ENCODE measurements around the gene CCL4L2. TPM values are rescaled to one million over a fixed set of nuclear protein-coding genes. Genes with fewer than 3 reads are reported as not detected.
"Not testable (repeated sequence)": the region's sequence is repeated elsewhere in the genome, so short reads cannot be mapped to it uniquely, and the experiment has no call there.

The CCL4L2 gene
- 100 to 1,000 TPM in 1 of 2 experiments, 10 to 100 TPM in 1; 95.1 to 102 TPM for total RNA-seq

- intact Hi-C loops (cut with micrococcal nuclease); H3K9me3 Mint-ChIP-seq; POLR2A ChIA-PET; DNase-seq; H3K36me3 Mint-ChIP-seq (ENCODE audit: low read depth): not testable (repeated sequence)
- peak; percentile 51 for ATAC-seq
- peak within 1 kb of the TSS; percentile 75 for H3K4me3 Mint-ChIP-seq
- H3K4me1 Mint-ChIP-seq (ENCODE audit: low read depth): peaks cover 31% of the 10 kb centered on the region
- H3K27ac Mint-ChIP-seq: peak within 1 kb of the TSS; percentile 86
- peaks cover 11% of the 10 kb centered on the region for H3K27me3 Mint-ChIP-seq
- CTCF ChIA-PET: interaction anchor here (1.2 kb wide), 1 partner anchor 13 kb away, joined by 4 read pairs; no protein-coding TSS in a partner anchor
Measured at GRCh38 chr17:36210439-36211211, at the start of gene CCL4L2. TSS of gene CCL4L2 (plus strand) at chr17:36211063.

GRCh38 chr17:36168836-36169235 is 42.0 kb upstream of the CCL4L2 start:
- H3K27me3 Mint-ChIP-seq; POLR2A ChIA-PET; DNase-seq; CTCF ChIA-PET; H3K4me3 Mint-ChIP-seq; ATAC-seq; H3K9me3 Mint-ChIP-seq; intact Hi-C loops (cut with micrococcal nuclease); H3K36me3 Mint-ChIP-seq (ENCODE audit: low read depth); H3K4me1 Mint-ChIP-seq (ENCODE audit: low read depth); H3K27ac Mint-ChIP-seq: not testable (repeated sequence)

GRCh38 chr17:36176536-36176935 is 34.3 kb upstream of the CCL4L2 start, which contains the start of gene TBC1D3B:
TSS of gene TBC1D3B (minus strand) at chr17:36176636. CDS start at chr17:36175050, 1,586 bp downstream.
- POLR2A ChIA-PET; H3K9me3 Mint-ChIP-seq; H3K36me3 Mint-ChIP-seq (ENCODE audit: low read depth); CTCF ChIA-PET; H3K27ac Mint-ChIP-seq; ATAC-seq; H3K4me3 Mint-ChIP-seq; H3K4me1 Mint-ChIP-seq (ENCODE audit: low read depth); H3K27me3 Mint-ChIP-seq; DNase-seq; intact Hi-C loops (cut with micrococcal nuclease): not testable (repeated sequence)

GRCh38 chr17:36181446-36182175 is 29.3 kb upstream of the CCL4L2 start:
- POLR2A ChIA-PET; H3K4me1 Mint-ChIP-seq (ENCODE audit: low read depth); intact Hi-C loops (cut with micrococcal nuclease); ATAC-seq; H3K9me3 Mint-ChIP-seq; H3K27ac Mint-ChIP-seq; H3K36me3 Mint-ChIP-seq (ENCODE audit: low read depth); DNase-seq; CTCF ChIA-PET; H3K4me3 Mint-ChIP-seq: not testable (repeated sequence)
- peaks cover 17% of the 10 kb centered on the region for H3K27me3 Mint-ChIP-seq

GRCh38 chr17:36182176-36183000 is 28.5 kb upstream of the CCL4L2 start:
- intact Hi-C loops (cut with micrococcal nuclease): no loop called here
- Mint-ChIP-seq H3K4me3 (peak overlapping the region; percentile 28), H3K36me3 (ENCODE audit: low read depth) (no peaks in the 10 kb centered on the region), H3K27ac (no peak overlapping the region), H3K27me3 (peaks cover 17% of the 10 kb centered on the region), H3K4me1 (ENCODE audit: low read depth) (peaks cover 6% of the 10 kb centered on the region), H3K9me3 (no peaks in the 10 kb centered on the region)
- DNase-seq: no peak
- CTCF ChIA-PET: no interaction called here
- no peak for ATAC-seq
- POLR2A ChIA-PET: interaction anchor here (0.5 kb wide), 1 partner anchor 304 kb away, joined by 4 read pairs; the partner anchor contains the start of gene ZNHIT3
- TF ChIP-seq CTCF (IDR thresholded peaks at IDR 0.05): no peak

- POLR2A ChIA-PET: interaction anchor here (0.5 to 1.2 kb wide), 2 partner anchors 12 to 303 kb away, joined by 3 to 4 read pairs; partner anchors contain the start of gene ZNHIT3
- CTCF ChIA-PET: no interaction called here
- intact Hi-C loops (cut with micrococcal nuclease): no loop called here
Measured at GRCh38 chr17:36183001-36183971, 27.6 kb upstream of the CCL4L2 start.

More at GRCh38 chr17:36183001-36183971, 27.6 kb upstream of the CCL4L2 start:
- no peak for DNase-seq
- Mint-ChIP-seq H3K4me3 (peak overlapping the region; percentile 67), H3K27ac (peak overlapping the region; percentile 84), H3K36me3 (ENCODE audit: low read depth) (no peaks in the 10 kb centered on the region), H3K27me3 (peaks cover 19% of the 10 kb centered on the region), H3K4me1 (ENCODE audit: low read depth) (peaks cover 14% of the 10 kb centered on the region), H3K9me3 (no peaks in the 10 kb centered on the region)
- peak; percentile 38 for ATAC-seq
- TF ChIP-seq CTCF (IDR thresholded peaks at IDR 0.05): no peak
